ENCODE measurements around the gene FGF14.

DNA sequence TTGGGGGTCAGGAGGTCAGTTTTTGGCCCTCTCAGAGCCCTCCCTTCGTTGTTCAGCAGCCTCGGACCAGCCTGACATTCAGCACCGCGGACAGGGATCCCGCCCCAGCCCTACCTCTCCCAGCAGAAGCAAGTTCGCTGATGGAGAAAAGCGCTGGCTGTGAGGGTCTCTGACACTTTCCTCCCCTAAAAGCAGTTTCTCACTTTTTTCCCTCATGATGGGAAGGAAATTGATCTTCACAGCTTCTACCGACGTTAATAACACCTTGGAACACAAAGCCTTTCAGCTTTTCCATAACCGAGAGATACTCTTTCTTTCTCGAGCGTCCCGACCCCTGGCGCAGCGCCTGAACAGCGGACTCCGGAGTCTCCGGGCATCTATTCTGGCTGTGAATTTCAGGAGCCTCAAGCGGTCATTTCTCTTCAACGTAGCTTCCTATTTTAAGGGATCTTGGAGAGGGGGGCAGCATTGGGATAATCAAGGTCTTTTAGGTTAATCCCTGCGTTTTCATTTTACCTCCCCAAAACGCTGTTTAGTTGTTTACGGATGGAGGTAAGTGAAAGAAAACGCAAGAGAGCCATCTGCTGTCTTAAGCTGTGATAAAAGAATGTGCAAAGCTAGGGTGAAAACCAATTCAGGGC is 482.2 kb downstream of the FGF14 start:
- TF ChIP-seq GATA2 (IDR thresholded peaks at IDR 0.05; ENCODE audit: insufficient read depth, insufficient read length, low read depth, low read length) (no peak), POLR2AphosphoS5 (IDR thresholded peaks at IDR 0.05; ENCODE audit: insufficient read depth, low read depth, low read length) (no peak), POLR2A (IDR thresholded peaks at IDR 0.05; ENCODE audit: low read depth, low read length) (no peak), EZH2 (IDR thresholded peaks at IDR 0.05; ENCODE audit: borderline replicate concordance, low read depth, low read length, severe bottlenecking) (peak; percentile 52), MYC (IDR thresholded peaks at IDR 0.05; ENCODE audit: low read depth, low read length) (no peak)
- TF ChIP-seq, protein P1, sequence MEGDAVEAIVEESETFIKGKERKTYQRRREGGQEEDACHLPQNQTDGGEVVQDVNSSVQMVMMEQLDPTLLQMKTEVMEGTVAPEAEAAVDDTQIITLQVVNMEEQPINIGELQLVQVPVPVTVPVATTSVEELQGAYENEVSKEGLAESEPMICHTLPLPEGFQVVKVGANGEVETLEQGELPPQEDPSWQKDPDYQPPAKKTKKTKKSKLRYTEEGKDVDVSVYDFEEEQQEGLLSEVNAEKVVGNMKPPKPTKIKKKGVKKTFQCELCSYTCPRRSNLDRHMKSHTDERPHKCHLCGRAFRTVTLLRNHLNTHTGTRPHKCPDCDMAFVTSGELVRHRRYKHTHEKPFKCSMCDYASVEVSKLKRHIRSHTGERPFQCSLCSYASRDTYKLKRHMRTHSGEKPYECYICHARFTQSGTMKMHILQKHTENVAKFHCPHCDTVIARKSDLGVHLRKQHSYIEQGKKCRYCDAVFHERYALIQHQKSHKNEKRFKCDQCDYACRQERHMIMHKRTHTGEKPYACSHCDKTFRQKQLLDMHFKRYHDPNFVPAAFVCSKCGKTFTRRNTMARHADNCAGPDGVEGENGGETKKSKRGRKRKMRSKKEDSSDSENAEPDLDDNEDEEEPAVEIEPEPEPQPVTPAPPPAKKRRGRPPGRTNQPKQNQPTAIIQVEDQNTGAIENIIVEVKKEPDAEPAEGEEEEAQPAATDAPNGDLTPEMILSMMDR (IDR thresholded peaks at IDR 0.05; ENCODE audit: extremely low read depth in 1 of 2, insufficient read depth in 1 of 2, low read depth in 1 of 2, low read length in 2 of 2): no peak
- TF ChIP-seq, protein P2, sequence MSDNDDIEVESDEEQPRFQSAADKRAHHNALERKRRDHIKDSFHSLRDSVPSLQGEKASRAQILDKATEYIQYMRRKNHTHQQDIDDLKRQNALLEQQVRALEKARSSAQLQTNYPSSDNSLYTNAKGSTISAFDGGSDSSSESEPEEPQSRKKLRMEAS (IDR thresholded peaks at IDR 0.05; ENCODE audit: insufficient read depth, insufficient read length): no peak
